OCI-LY1 (cell line): ENCODE measurements around the gene ADGRG3.

Experiments used
- H2AFZ ChIP-seq: fragments of 200-600 bp; sonication (generic), shearing (Covaris generic); 2 replicates; pipeline ENCODE4 v1.6.0; 2014; ENCODE audit warnings: antibody characterized with exemption, mild to moderate bottlenecking, low read length
- H3F3A ChIP-seq: fragments of 200-600 bp; sonication (generic), shearing (Covaris generic); 2 replicates; pipeline ENCODE4 v1.6.0; 2014; ENCODE audit warnings: mild to moderate bottlenecking, antibody characterized with exemption, low read length, moderate library complexity; ENCODE audit not compliant: insufficient read depth
- H3K27ac ChIP-seq: fragments of 200-600 bp; sonication (generic); 2 replicates; pipeline ENCODE4 v1.5.1; 2014; ENCODE audit warnings: low read length, mixed run types, mild to moderate bottlenecking, low read depth; ENCODE audit not compliant: poor library complexity, severe bottlenecking
- H3K27me3 ChIP-seq: fragments of 200-600 bp; sonication (generic); 2 replicates; pipeline ENCODE4 v1.6.0; 2014; ENCODE audit warnings: antibody characterized with exemption, mild to moderate bottlenecking, low read length, moderate library complexity; ENCODE audit not compliant: insufficient read depth
- H3K36me3 ChIP-seq: fragments of 200-600 bp; sonication (generic); 2 replicates; pipeline ENCODE4 v1.6.1; 2014; ENCODE audit warnings: mild to moderate bottlenecking, antibody characterized with exemption, low read length, moderate library complexity, mixed read lengths; ENCODE audit not compliant: insufficient read depth
- H3K4me1 ChIP-seq: fragments of 200-600 bp; sonication (generic); 2 replicates; pipeline ENCODE4 v1.5.1; 2014; ENCODE audit warnings: mild to moderate bottlenecking, low read length, moderate library complexity; ENCODE audit not compliant: insufficient read depth, severe bottlenecking
- H3K4me2 ChIP-seq: fragments of 200-600 bp; sonication (generic), shearing (Covaris generic); 2 replicates; pipeline ENCODE4 v1.6.1; 2014; ENCODE audit warnings: low read length
- H3K4me3 ChIP-seq: fragments of 200-600 bp; sonication (generic); 2 replicates; pipeline ENCODE4 v1.5.1; 2014; ENCODE audit warnings: low read length, low read depth, mild to moderate bottlenecking, mixed read lengths; ENCODE audit not compliant: poor library complexity, severe bottlenecking
- H3K79me2 ChIP-seq: fragments of 200-600 bp; shearing (Covaris generic); 2 replicates; pipeline ENCODE4 v1.6.1; 2016; ENCODE audit warnings: mixed run types, low read length, mixed read lengths; ENCODE audit not compliant: insufficient read depth
- H3K9ac ChIP-seq: fragments of 200-600 bp; sonication (generic), shearing (Covaris generic); 2 replicates; pipeline ENCODE4 v1.6.1; 2014; ENCODE audit warnings: mild to moderate bottlenecking, low read length, mixed read lengths
- H3K9me2 ChIP-seq: fragments of 200-600 bp; sonication (generic), shearing (Covaris generic); 2 replicates; pipeline ENCODE4 v1.6.1; 2014; ENCODE audit warnings: low read depth, mild to moderate bottlenecking, low read length, mixed read lengths
- H3K9me3 ChIP-seq: fragments of 200-600 bp; shearing (Covaris generic); 2 replicates; pipeline ENCODE4 v1.6.1; 2014; ENCODE audit warnings: low read length, mixed read lengths
- H4K20me1 ChIP-seq: fragments of 200-600 bp; sonication (generic), shearing (Covaris generic); 2 replicates; pipeline ENCODE4 v1.6.0; 2016; ENCODE audit warnings: mild to moderate bottlenecking, low read length; ENCODE audit not compliant: insufficient read depth
- EZH2 ChIP-seq: fragments of 200-600 bp; sonication (generic), shearing (Covaris generic); IDR thresholded peaks from 2 replicates; pipeline ENCODE4 v1.8.0; 2017; ENCODE audit warnings: borderline replicate concordance, mixed run types, mild to moderate bottlenecking, antibody characterized with exemption, low read length, moderate library complexity, mixed read lengths
- TF ChIP-seq, protein P1 (sequence below): fragments of 200-600 bp; sonication (generic), shearing (Covaris generic); IDR thresholded peaks from 2 replicates; pipeline ENCODE4 v1.5.1; 2017; ENCODE audit warnings: mild to moderate bottlenecking, antibody characterized with exemption, low read length, moderate library complexity, mixed read lengths

ADGRG3 gene

DNA sequence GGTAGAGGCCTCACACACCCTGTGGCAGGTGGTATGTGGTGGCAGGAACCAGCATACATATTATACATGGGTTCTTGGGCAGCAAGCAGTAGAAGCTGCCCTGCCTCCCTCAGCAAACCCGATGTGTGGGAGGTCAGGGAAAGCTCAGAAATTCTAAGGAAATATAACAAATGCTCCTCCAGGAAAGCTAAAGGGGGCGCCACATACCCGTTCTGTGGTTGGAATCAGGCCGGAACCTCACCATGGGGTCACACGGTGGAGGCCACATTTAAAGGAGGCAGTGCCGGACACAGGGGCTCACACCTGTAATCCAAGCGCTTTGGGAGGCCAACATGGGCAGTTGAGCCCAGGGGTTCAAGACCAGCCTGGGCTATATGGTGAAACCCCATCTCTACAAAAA, 55.1 kb downstream of the ADGRG3 start:
- no peak overlapping the region for H2AFZ ChIP-seq
- H3K27ac ChIP-seq: no peak overlapping the region
- TF ChIP-seq EZH2: no peak
- TF ChIP-seq, protein P1, sequence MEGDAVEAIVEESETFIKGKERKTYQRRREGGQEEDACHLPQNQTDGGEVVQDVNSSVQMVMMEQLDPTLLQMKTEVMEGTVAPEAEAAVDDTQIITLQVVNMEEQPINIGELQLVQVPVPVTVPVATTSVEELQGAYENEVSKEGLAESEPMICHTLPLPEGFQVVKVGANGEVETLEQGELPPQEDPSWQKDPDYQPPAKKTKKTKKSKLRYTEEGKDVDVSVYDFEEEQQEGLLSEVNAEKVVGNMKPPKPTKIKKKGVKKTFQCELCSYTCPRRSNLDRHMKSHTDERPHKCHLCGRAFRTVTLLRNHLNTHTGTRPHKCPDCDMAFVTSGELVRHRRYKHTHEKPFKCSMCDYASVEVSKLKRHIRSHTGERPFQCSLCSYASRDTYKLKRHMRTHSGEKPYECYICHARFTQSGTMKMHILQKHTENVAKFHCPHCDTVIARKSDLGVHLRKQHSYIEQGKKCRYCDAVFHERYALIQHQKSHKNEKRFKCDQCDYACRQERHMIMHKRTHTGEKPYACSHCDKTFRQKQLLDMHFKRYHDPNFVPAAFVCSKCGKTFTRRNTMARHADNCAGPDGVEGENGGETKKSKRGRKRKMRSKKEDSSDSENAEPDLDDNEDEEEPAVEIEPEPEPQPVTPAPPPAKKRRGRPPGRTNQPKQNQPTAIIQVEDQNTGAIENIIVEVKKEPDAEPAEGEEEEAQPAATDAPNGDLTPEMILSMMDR: peak; percentile 13; the same call in 1 of the 2 replicates

DNA sequence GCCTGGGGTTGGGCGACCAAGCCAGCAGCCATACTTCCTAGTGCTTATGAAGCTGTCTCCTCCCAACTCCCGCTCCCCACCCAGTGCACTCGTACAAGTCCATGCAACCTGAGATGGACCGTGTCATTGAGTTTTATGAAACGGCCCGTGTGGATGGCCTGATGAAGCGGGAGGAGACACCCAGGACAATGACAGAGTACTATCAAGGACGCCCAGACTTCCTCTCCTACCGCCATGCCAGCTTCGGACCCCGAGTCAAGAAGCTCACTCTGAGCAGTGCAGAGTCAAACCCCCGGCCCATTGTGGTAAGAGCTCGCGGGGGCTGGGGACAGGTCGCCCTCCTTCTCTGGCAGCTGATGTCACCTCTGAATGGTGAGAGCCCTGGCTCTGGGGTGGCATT, 56.4 kb downstream of the ADGRG3 start:
- Histone ChIP-seq H3K9me3 (no peaks in the 10 kb centered on the region), H3K4me3 (no peak overlapping the region), H3K9me2 (no peaks in the 10 kb centered on the region), H3K36me3 (no peaks in the 10 kb centered on the region), H2AFZ (no peak overlapping the region), H3K27me3 (0 out of 2 replicates have a peak, but pooled peaks cover 3% of the 10 kb centered on the region), H3K9ac (no peak overlapping the region), H3F3A (no peaks in the 10 kb centered on the region), H3K4me1 (no peaks in the 10 kb centered on the region), H3K27ac (no peak overlapping the region), H3K79me2 (no peaks in the 10 kb centered on the region), H3K4me2 (no peak overlapping the region), H4K20me1 (no peaks in the 10 kb centered on the region)
- TF ChIP-seq EZH2: no peak

More for the DNA sequence above, 55.1 kb downstream of the ADGRG3 start:
- Histone ChIP-seq H3K79me2 (no peaks in the 10 kb centered on the region), H3K36me3 (no peaks in the 10 kb centered on the region), H4K20me1 (no peaks in the 10 kb centered on the region), H3K4me3 (no peak overlapping the region), H3K9me3 (no peaks in the 10 kb centered on the region), H3F3A (no peaks in the 10 kb centered on the region), H3K9me2 (no peaks in the 10 kb centered on the region), H3K27me3 (0 out of 2 replicates have a peak, but pooled peaks cover 3% of the 10 kb centered on the region), H3K9ac (no peak overlapping the region), H3K4me2 (no peak overlapping the region), H3K4me1 (no peaks in the 10 kb centered on the region)

DNA sequence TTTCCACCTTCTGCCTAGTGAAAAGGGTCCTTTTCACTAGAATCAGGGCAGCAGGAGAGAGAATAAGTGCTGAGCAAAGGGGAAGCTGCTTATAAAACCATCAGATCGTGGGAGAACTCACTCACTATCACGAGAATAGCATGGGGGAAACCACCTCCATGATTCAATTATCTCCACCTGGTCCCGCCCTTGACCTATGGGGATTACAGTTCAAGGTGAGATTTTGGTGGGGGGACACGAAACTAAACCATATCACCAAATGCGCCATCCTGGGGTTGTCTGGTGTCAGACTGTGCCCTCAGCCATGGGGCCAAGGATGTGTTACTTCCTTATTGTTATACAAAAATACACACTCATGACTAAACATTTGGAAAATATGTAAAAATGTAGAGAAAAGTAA, 57.0 kb downstream of the ADGRG3 start:
- 0 out of 2 replicates have a peak, but pooled peaks cover 3% of the 10 kb centered on the region for H3K27me3 ChIP-seq
- no peaks in the 10 kb centered on the region for H3K4me1 ChIP-seq
- H3K36me3 ChIP-seq: no peaks in the 10 kb centered on the region
- no peak for TF ChIP-seq EZH2
- TF ChIP-seq, protein P1: no peak
- H3F3A ChIP-seq: no peaks in the 10 kb centered on the region
- H2AFZ ChIP-seq: no peak overlapping the region
- H3K9me2 ChIP-seq: no peaks in the 10 kb centered on the region
- H4K20me1 ChIP-seq: no peaks in the 10 kb centered on the region
- H3K4me2 ChIP-seq: no peak overlapping the region
- no peak overlapping the region for H3K27ac ChIP-seq
- H3K4me3 ChIP-seq: no peak overlapping the region
- no peaks in the 10 kb centered on the region for H3K9me3 ChIP-seq
- H3K79me2 ChIP-seq: no peaks in the 10 kb centered on the region
- H3K9ac ChIP-seq: no peak overlapping the region

DNA sequence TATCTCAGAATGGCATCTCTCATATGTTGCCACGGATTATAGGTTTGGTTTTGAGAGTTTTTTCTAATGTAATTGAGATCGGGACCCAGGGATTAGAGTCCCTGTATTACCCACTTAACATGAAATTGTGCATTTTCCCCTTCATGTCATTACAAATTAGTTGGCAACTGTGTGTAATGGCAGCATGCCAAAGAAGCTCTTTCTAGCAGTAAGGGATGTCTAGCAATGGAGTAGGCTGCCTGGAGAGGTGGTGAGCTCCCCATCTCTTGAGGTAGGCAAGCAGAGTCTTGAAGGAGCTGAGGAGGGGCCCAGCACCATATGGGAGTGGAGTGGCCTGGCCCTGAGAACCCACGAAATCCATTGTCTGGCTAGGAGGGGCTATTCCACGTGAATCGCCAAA, 57.4 kb downstream of the ADGRG3 start:
- Histone ChIP-seq H3K36me3 (no peaks in the 10 kb centered on the region), H3K79me2 (no peaks in the 10 kb centered on the region), H3K9me2 (no peaks in the 10 kb centered on the region), H3K4me1 (no peaks in the 10 kb centered on the region), H3F3A (no peaks in the 10 kb centered on the region), H4K20me1 (no peaks in the 10 kb centered on the region), H2AFZ (no peak overlapping the region), H3K27me3 (0 out of 2 replicates have a peak, but pooled peaks cover 3% of the 10 kb centered on the region), H3K9ac (no peak overlapping the region), H3K4me2 (no peak overlapping the region), H3K9me3 (no peaks in the 10 kb centered on the region), H3K4me3 (no peak overlapping the region), H3K27ac (no peak overlapping the region)
- TF ChIP-seq, protein P1: no peak
- TF ChIP-seq EZH2: no peak
